Activated T-cell treated with anti-CD3 and anti-CD28 coated beads, Interleukin-2, amount 50 U/mL, for 4 hours (primary cell): ENCODE measurements around the gene PRKG1. TPM values are rescaled to one million over a fixed set of nuclear protein-coding genes. Genes with fewer than 3 reads are reported as not detected.

Experiments
- ATAC-seq, 2 donors: fragments of 200-7000 bp; cut with Tn5 transposase; one replicate each; pipeline ENCODE4 v1.10.0; 2021
- DNase-seq: peaks from one replicate; pipeline ENCODE4 v3.0.0-alpha.2; 2020
- H3K27me3 Mint-ChIP-seq: one replicate; pipeline ENCODE4 v1.8.0; 2021; ENCODE audit warnings: low read depth, mixed read lengths
- H3K36me3 Mint-ChIP-seq: one replicate; pipeline ENCODE4 v1.8.0; 2022; ENCODE audit warnings: mixed read lengths; ENCODE audit not compliant: insufficient read depth
- H3K4me1 Mint-ChIP-seq: one replicate; pipeline ENCODE4 v1.8.0; 2021; ENCODE audit warnings: low read depth, mixed read lengths
- H3K4me3 Mint-ChIP-seq: one replicate; pipeline ENCODE4 v1.8.0; 2021; ENCODE audit warnings: mild to moderate bottlenecking, moderate library complexity, mixed read lengths
- H3K9me3 Mint-ChIP-seq: one replicate; pipeline ENCODE4 v1.8.0; 2021; ENCODE audit warnings: mixed read lengths
- total RNA-seq, 3 donors: library from RNA; stranded (reverse); gene quantifications; one replicate each; pipeline ENCODE4 v1.2.1, GENCODE V29; 2021

The PRKG1 gene
- total RNA-seq, 3 donors from 2014 or later: 0.08 TPM; not detected in 2

DNA sequence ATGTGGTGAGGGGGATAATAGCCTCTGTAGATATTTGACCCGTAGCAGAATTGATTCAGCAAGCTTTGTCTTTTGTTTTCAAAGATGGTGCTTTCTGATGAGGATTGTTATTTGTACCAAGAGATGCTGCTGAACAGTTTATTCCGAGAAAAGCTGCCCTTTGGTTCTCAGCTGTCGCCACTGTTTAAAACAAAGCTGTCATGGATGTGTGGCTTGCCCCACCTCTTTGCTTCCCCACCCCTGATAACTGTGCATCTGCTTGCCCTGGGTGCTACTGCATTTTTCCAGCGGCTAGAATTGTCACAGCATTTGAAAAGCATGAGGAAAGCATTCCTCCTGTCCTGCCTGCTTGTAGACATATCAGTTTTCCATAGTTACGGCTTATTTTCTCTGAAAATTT is 852.0 kb downstream of the PRKG1 start:
- H3K36me3 Mint-ChIP-seq: no peaks in the 10 kb centered on the region
- H3K9me3 Mint-ChIP-seq: peaks cover 4% of the 10 kb centered on the region
- no peaks in the 10 kb centered on the region for H3K4me1 Mint-ChIP-seq
- ATAC-seq (no peak), DNase-seq (no peak)
- no peaks in the 10 kb centered on the region for H3K27me3 Mint-ChIP-seq
- no peak overlapping the region for H3K4me3 Mint-ChIP-seq

DNA sequence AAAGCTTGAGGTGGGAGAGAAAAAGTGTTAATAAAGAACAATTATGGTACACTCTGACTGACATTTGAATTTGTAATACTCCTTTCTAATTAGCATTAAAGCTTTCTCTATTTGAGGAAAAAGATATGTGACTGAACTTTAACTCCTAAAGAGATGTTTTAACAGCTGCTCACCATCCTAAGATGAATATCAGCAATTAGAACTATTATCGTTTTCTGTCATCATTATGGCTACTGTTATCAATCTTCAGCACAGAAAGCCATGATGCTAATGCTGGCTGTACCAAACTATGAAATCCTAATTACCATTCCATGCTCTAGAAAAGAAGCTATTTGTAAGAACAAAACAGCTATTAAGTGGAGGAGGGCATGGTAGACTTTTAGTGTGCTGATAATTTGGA is 853.9 kb downstream of the PRKG1 start:
- Mint-ChIP-seq H3K36me3 (no peaks in the 10 kb centered on the region), H3K9me3 (peaks cover 4% of the 10 kb centered on the region), H3K4me1 (no peaks in the 10 kb centered on the region), H3K27me3 (no peaks in the 10 kb centered on the region), H3K4me3 (no peak overlapping the region)
- ATAC-seq (no peak), DNase-seq (no peak)

DNA sequence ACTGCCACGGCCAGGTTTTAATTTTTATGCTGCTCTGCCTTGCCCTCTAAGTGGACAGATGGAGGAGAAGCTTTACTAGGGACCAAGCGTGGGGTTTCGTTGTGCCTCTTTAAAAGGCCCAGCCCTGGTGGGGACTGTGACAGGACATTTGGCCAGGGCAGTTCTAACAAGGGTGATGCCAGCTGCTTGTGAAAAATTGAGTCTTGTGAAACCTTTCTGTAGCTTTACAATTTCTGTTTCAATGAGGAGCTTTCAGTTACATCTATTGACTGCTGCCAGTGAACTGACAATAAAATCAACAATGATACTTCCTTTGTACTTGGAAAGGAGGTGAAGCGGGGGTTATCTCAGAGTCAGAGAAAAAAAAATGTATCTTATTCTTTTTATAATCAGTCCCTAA is 858.2 kb downstream of the PRKG1 start:
- Mint-ChIP-seq H3K27me3 (peaks cover 2% of the 10 kb centered on the region), H3K4me1 (no peaks in the 10 kb centered on the region), H3K4me3 (no peak overlapping the region), H3K9me3 (no peaks in the 10 kb centered on the region), H3K36me3 (no peaks in the 10 kb centered on the region)
- ATAC-seq: no peak
- DNase-seq: no peak

DNA sequence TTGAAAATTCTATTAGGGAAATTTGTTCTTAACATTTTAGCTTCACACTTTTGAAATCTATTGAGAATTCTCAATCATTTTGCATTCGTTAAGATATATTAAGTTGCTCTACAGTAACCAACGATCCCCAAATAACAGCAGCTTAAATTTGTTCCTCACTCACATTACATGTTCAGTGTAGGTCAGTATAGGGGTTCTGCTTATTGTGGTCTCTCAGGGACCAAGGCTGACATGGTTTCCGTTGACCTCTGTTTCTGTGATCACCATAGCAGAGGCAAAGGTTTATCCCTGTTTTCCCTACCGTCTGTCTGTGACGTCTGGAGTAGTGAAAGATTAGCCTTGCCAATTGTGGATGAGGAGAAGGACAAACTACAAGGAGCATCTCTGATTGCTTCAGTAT is 860.1 kb downstream of the PRKG1 start:
- H3K9me3 Mint-ChIP-seq: no peaks in the 10 kb centered on the region
- ATAC-seq (no peak), DNase-seq (no peak)
- peaks cover 2% of the 10 kb centered on the region for H3K27me3 Mint-ChIP-seq
- H3K4me1 Mint-ChIP-seq: no peaks in the 10 kb centered on the region
- H3K36me3 Mint-ChIP-seq: no peaks in the 10 kb centered on the region
- H3K4me3 Mint-ChIP-seq: no peak overlapping the region

DNA sequence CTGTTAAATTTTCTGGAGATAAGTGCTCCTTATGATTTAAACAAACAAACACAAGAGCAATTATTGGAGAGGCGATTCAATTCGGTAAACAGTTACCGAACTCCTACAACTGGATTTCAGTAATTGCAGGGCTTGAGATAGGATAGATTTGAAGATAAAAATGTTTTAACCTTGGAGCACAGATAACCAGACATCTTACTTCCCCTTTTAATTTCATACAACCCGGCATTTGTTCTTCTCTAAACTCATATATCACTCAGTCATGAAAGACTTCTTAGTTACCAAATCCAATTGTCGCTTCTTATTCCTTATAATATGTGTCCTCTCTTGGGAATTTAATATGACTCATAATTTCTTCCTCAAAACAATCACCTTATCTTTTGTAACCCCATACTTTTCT is 861.1 kb downstream of the PRKG1 start:
- no peaks in the 10 kb centered on the region for H3K4me1 Mint-ChIP-seq
- H3K9me3 Mint-ChIP-seq: no peaks in the 10 kb centered on the region
- ATAC-seq (no peak), DNase-seq (no peak)
- no peaks in the 10 kb centered on the region for H3K36me3 Mint-ChIP-seq
- H3K4me3 Mint-ChIP-seq: no peak overlapping the region
- peaks cover 2% of the 10 kb centered on the region for H3K27me3 Mint-ChIP-seq

DNA sequence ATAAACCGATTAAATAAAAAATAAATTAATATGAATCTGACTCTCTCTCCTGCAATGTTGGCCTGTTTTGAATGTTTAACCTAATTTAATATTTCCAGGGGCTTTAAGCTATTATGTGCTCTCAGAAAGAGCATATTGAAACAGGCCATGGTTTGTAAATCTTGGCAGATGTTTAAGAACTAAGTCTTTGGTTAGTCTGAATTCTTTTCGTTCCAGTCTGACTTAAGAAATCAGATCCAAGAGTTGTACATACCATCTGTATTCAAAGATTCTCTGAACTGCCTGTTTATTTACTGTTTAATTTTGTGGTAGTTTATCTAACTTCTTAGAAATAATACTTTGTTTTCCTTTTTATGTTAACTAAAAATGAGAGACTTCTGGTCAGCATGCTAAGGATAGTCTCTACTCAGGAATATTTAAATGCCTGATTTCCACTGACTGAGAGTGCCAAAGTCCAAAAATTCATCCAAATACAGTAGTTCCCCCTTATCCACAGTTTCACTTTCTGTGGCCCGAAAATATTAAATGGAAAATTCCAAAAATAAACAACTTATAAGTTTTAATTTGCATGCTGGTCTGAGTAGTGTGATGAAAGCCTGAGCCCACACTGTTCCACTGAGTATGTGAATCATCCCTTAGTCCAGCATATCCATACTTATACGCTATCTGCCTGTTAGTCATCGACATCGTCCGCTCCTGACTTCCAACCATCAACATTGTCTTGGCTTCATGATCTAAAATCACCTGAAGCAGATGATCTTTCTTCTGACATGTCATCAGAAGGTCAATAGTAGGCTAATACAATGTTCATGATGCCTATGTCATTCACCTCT is 863.2 kb downstream of the PRKG1 start:
- no peaks in the 10 kb centered on the region for H3K36me3 Mint-ChIP-seq
- no peaks in the 10 kb centered on the region for H3K9me3 Mint-ChIP-seq
- no peaks in the 10 kb centered on the region for H3K4me1 Mint-ChIP-seq
- H3K4me3 Mint-ChIP-seq: no peak overlapping the region
- DNase-seq (no peak), ATAC-seq (no peak)
- H3K27me3 Mint-ChIP-seq: peaks cover 2% of the 10 kb centered on the region

DNA sequence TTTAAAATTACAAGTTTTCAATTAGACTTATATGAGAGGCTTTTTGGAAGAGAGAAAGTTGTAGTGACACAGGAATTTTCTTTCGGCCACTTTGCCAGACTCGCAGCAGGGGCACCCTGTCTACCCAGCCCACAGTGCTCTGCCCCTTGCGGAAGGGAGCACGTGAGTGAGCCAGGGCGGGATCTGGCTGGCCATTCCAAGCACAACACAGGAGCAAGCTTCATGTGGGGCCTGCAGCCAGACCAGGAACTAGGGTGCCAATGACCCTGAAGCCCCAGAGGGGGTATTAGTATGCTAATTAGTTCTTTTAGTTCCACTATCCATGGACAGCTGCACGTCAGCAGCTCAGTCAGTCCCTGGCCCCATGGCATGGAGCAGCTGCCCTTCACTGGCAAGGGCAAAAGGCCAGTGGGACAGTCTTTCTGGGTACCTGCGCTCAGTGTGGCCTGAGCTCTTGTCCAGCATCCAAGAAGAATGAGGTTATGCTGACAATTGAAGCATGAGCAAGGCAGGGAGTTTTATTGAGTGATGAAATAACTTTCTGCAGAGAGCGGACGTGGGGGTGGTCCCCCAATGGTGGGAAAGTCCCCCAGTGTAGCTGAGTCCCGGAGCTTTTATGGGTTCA is 876.2 kb downstream of the PRKG1 start:
- Mint-ChIP-seq H3K4me1 (no peaks in the 10 kb centered on the region), H3K9me3 (no peaks in the 10 kb centered on the region), H3K36me3 (no peaks in the 10 kb centered on the region), H3K4me3 (no peak overlapping the region), H3K27me3 (peaks cover 2% of the 10 kb centered on the region)
- ATAC-seq (no peak), DNase-seq (no peak)

DNA sequence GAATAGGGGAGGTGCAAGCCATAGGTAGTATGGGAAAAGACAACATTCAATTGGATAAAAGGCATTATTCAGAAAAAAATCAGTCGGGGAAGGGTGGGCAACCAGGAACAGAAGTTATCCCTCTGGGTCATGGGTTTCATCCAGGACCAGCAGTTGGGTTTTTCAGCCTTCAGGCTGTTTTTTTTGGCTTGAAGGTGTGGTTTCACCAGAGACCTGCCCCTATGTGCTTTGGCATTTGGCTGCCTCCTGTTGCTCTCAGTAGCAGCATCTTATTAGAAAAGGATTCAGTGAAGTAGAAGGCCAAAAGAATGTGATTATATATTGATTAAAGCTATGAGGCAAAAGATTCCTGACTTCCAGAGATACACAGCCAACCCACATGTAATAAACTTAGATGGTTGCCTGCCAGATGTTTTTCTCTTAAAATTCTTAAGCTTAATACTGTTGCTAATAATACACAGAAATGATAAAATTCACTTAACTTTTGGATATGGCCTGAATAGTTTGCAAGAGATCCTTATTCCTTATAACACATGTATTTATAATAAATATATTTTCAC is 876.8 kb downstream of the PRKG1 start:
- H3K4me1 Mint-ChIP-seq: no peaks in the 10 kb centered on the region
- no peaks in the 10 kb centered on the region for H3K36me3 Mint-ChIP-seq
- H3K9me3 Mint-ChIP-seq: no peaks in the 10 kb centered on the region
- DNase-seq (no peak), ATAC-seq (no peak)
- no peak overlapping the region for H3K4me3 Mint-ChIP-seq
- peaks cover 2% of the 10 kb centered on the region for H3K27me3 Mint-ChIP-seq

DNA sequence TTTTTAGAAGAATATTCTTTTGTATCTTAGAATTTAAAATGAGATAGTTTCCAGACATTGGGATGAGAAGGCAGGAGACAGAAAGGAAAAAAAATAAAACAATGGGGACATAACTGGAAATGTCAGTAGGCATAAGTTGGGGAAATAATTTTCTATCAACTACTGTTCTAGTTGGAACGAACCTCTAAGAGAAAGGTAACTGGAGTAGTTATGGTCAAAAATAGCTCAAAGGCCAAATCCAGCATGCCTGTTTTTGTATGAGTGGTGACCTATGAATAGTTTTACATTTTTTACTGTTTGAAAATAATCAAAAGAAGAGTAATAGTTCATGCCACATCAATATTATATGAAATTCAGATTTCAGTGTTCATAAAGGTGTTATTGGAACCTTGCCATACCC is 877.3 kb downstream of the PRKG1 start:
- Mint-ChIP-seq H3K27me3 (peaks cover 2% of the 10 kb centered on the region), H3K9me3 (no peaks in the 10 kb centered on the region), H3K4me1 (no peaks in the 10 kb centered on the region), H3K4me3 (no peak overlapping the region), H3K36me3 (no peaks in the 10 kb centered on the region)
- ATAC-seq: no peak
- no peak for DNase-seq

DNA sequence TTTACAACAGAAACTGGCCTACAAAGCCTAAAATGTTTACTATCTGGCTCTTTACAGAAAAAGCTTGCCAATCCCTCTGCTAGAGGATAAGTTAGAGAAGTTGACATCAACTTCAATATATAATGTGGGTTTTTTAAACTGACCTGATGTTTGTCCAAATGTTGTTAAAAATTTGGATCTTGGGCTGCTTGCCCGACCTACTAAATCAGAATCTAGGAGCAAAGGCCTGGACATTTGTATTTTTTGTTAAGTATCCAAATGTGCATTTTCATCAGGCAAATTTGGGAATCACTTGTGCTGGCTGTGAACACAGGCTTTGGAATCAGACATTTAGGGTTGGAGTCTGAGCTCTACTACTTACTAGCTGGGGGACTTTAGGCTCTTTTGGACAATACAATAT is 877.8 kb downstream of the PRKG1 start:
- H3K4me1 Mint-ChIP-seq: no peaks in the 10 kb centered on the region
- H3K9me3 Mint-ChIP-seq: no peaks in the 10 kb centered on the region
- no peak overlapping the region for H3K4me3 Mint-ChIP-seq
- DNase-seq (no peak), ATAC-seq (no peak)
- no peaks in the 10 kb centered on the region for H3K36me3 Mint-ChIP-seq
- peaks cover 2% of the 10 kb centered on the region for H3K27me3 Mint-ChIP-seq

DNA sequence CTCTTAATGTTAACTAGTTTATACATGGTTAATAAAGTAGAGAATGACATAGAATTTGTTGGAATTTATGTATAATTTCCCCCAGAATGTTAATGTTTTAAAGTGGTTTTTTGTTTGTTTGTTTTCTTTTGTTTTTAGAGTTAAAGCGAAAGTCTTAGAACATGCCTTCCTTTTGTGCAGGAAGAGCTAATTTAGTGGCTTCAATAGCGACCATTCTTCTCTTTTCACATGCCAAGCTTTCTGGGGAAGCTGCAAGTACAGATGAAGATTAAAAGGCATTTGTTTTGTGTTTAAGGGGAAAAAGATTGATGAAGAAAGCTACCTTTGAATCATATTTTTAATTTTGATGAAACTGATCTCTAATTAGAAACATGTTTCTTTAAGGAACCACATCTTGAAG is 881.4 kb downstream of the PRKG1 start:
- no peak for ATAC-seq
- H3K36me3 Mint-ChIP-seq: no peaks in the 10 kb centered on the region
- H3K4me3 Mint-ChIP-seq: no peak overlapping the region
- peaks cover 9% of the 10 kb centered on the region for H3K27me3 Mint-ChIP-seq
- H3K9me3 Mint-ChIP-seq: no peaks in the 10 kb centered on the region
- DNase-seq: no peak
- H3K4me1 Mint-ChIP-seq: no peaks in the 10 kb centered on the region

DNA sequence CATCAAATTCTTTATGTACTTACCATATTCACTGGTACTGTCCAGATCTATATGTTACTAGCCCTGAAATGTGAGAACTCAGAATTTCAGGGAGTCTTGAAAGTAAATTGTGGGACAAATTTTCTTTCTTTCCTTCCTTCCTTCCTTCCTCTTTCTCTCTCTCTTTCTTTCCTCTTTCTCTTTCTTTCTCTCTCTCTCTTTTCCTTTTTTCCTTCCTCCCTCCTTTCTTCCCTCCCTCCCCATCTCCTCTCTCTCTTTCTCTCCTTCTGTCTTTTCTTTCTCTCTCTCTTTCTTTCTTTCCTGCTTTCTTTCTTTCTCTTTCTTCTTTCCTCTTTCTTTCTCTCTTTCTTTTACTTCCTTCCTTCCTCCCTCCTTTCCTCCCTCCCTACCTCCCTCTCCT is 882.5 kb downstream of the PRKG1 start:
- H3K36me3 Mint-ChIP-seq: no peaks in the 10 kb centered on the region
- no peak overlapping the region for H3K4me3 Mint-ChIP-seq
- no peaks in the 10 kb centered on the region for H3K9me3 Mint-ChIP-seq
- H3K4me1 Mint-ChIP-seq: no peaks in the 10 kb centered on the region
- DNase-seq (no peak), ATAC-seq (no peak)
- H3K27me3 Mint-ChIP-seq: peaks cover 9% of the 10 kb centered on the region

DNA sequence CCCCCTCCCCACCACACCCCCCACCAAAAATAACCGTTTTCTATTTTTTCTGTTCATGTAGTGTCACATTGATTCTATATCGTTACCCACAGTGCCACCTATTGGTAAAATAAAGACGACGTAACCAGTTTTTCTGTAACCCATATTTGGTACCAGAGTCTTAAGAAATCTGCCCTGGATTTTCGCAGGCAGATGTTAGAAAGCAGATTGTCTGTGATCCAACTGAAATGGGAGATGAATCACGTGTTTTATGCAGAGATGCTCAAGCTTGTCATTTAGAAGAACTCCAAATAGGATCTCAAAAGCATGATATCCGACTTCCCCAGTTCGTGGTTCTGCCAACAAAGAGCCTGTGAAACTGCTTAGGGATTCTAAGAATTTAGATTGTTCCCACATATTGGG is 886.2 kb downstream of the PRKG1 start:
- peaks cover 11% of the 10 kb centered on the region for H3K27me3 Mint-ChIP-seq
- no peaks in the 10 kb centered on the region for H3K36me3 Mint-ChIP-seq
- no peak overlapping the region for H3K4me3 Mint-ChIP-seq
- DNase-seq (no peak), ATAC-seq (no peak)
- H3K4me1 Mint-ChIP-seq: no peaks in the 10 kb centered on the region
- H3K9me3 Mint-ChIP-seq: no peaks in the 10 kb centered on the region

DNA sequence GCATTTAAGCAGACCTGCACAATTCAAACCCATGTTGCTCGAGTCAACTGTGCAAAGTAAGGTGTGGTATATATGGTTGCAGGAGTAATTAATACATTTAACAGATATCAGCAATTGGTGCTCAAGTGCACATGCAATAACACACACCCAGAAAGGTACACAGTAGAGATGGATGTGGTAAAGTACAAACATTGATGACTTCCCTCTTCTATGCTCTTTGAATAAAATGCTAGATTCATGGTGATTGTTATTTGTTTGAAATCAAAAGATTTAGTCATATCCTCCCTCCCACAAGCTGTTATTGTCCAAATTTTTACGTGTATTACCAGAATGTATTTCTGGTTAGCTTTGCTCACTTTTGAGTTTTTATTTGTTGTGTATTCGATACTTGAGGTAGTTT is 887.1 kb downstream of the PRKG1 start:
- no peak for ATAC-seq
- Mint-ChIP-seq H3K4me1 (no peaks in the 10 kb centered on the region), H3K4me3 (no peak overlapping the region), H3K9me3 (no peaks in the 10 kb centered on the region), H3K36me3 (no peaks in the 10 kb centered on the region), H3K27me3 (peaks cover 11% of the 10 kb centered on the region)
- no peak for DNase-seq

DNA sequence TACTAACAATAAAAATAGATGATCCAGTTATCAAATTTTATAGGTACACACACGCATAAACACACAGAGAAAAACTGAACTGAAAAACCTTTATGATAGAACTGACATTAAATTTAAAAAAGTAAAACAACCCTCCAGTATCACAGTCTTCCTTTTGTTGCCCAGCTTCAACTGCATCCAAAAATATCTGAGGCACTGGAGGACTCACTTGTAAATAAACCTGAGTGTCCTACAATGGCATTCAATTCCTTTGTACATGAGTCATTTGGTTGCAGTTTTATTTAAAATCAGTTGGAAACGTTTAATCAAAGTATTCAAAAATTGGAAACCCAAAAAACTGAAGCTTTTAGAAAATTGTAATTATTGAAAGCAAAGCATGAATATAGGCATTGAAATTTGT is 890.3 kb downstream of the PRKG1 start:
- Mint-ChIP-seq H3K4me3 (no peak overlapping the region), H3K36me3 (no peaks in the 10 kb centered on the region), H3K9me3 (no peaks in the 10 kb centered on the region), H3K27me3 (peaks cover 4% of the 10 kb centered on the region), H3K4me1 (no peaks in the 10 kb centered on the region)
- DNase-seq: no peak
- no peak for ATAC-seq
